Liver (tissue), 2 donors: Measurements from ENCODE around the gene NUDT9.

Experiments used
- CTCF ChIP-seq: fragments of 150-350 bp; IDR thresholded peaks from 2 replicates; pipeline ENCODE4 v1.5.1; 2017; ENCODE audit warnings: improper control_type of control experiment, low read depth, low read length; ENCODE audit not compliant: missing input control
- REST ChIP-seq: IDR thresholded peaks from 2 replicates; pipeline ENCODE4 v1.6.1; 2016; ENCODE audit warnings: antibody characterized with exemption, mild to moderate bottlenecking
- donor health status: healthy.

DNA sequence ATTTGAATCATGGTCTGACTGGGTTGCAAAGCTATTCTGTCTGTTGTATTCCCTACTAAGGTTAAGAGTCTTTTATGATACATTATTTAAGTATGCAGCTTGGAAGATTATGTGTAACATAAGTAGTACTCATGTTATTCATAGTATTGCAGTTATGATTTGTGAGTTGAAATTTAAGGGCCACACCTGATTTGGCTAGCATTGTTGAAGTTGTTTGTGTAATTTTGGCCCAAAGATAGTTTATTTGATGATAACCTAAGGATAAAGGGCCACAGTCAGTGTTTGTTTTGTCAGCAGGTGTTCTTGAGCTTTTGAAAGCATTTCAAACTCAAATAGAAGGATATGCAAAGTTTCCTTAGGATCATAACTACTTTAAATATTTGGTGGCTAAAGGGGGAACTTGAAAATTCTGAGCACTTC lies 38.9 kb downstream of the NUDT9 start:
- no peak for TF ChIP-seq CTCF
- no peak for TF ChIP-seq REST
